Neuron (in vitro differentiated cells): Measurements from ENCODE around the gene MIEN1.
"Not testable (repeated sequence)": the region's sequence is repeated elsewhere in the genome, so short reads cannot be mapped to it uniquely, and the experiment has no call there.

Experiments
- H2AFZ ChIP-seq: one replicate; pipeline ENCODE4 v1.6.1; 2013; ENCODE audit warnings: low read depth, mild to moderate bottlenecking, inconsistent platforms, low read length, moderate library complexity
- H3K27me3 ChIP-seq: one replicate; pipeline ENCODE4 v1.6.1; 2013; ENCODE audit warnings: low read length; ENCODE audit not compliant: insufficient read depth
- H3K36me3 ChIP-seq: one replicate; pipeline ENCODE4 v1.6.1; 2013; ENCODE audit warnings: low read length; ENCODE audit not compliant: insufficient read depth
- H3K4me1 ChIP-seq: one replicate; pipeline ENCODE4 v1.6.1; 2013; ENCODE audit warnings: low read length; ENCODE audit not compliant: insufficient read depth
- H3K4me3 ChIP-seq: 2 replicates; pipeline ENCODE4 v1.5.1; 2013; ENCODE audit warnings: mild to moderate bottlenecking, low read length, moderate library complexity
- H3K9me3 ChIP-seq: one replicate; pipeline ENCODE4 v1.6.1; 2013; ENCODE audit warnings: low read length

The MIEN1 gene

GRCh38 chr17:39752241-39752881, 22.0 kb upstream of the MIEN1 start:
- H3K9me3 ChIP-seq: no peaks in the 10 kb centered on the region
- no peaks in the 10 kb centered on the region for H3K36me3 ChIP-seq
- H2AFZ ChIP-seq: no peak overlapping the region
- peaks cover 2% of the 10 kb centered on the region for H3K4me1 ChIP-seq
- H3K27me3 ChIP-seq: peaks cover 43% of the 10 kb centered on the region
- H3K4me3 ChIP-seq: no peak overlapping the region

GRCh38 chr17:39751637-39752036, 21.3 kb upstream of the MIEN1 start:
- Histone ChIP-seq H3K9me3 (no peaks in the 10 kb centered on the region), H3K27me3 (peaks cover 36% of the 10 kb centered on the region), H2AFZ (no peak overlapping the region), H3K36me3 (no peaks in the 10 kb centered on the region), H3K4me3 (no peak overlapping the region), H3K4me1 (peaks cover 2% of the 10 kb centered on the region)

GRCh38 chr17:39751016-39751543, 20.7 kb upstream of the MIEN1 start:
- Histone ChIP-seq H3K4me3 (no peak overlapping the region), H3K36me3 (no peaks in the 10 kb centered on the region), H2AFZ (no peak overlapping the region), H3K9me3 (no peaks in the 10 kb centered on the region), H3K4me1 (peaks cover 2% of the 10 kb centered on the region), H3K27me3 (peaks cover 30% of the 10 kb centered on the region)

- H3K27me3 ChIP-seq: peaks cover 26% of the 10 kb centered on the region
- H3K4me1 ChIP-seq: peaks cover 2% of the 10 kb centered on the region
- H3K9me3 ChIP-seq: no peaks in the 10 kb centered on the region
- H2AFZ ChIP-seq: no peak overlapping the region
- H3K36me3 ChIP-seq: no peaks in the 10 kb centered on the region
- H3K4me3 ChIP-seq: no peak overlapping the region
Observed at GRCh38 chr17:39750131-39751015, 20.0 kb upstream of the MIEN1 start.

- not testable (repeated sequence) for H3K4me1 ChIP-seq, H3K4me3 ChIP-seq, H2AFZ ChIP-seq, H3K36me3 ChIP-seq, H3K9me3 ChIP-seq
- peaks cover 37% of the 10 kb centered on the region for H3K27me3 ChIP-seq
Observed at GRCh38 chr17:39748444-39749034, 18.2 kb upstream of the MIEN1 start.

- Histone ChIP-seq H3K9me3 (no peaks in the 10 kb centered on the region), H3K4me1 (no peaks in the 10 kb centered on the region), H3K36me3 (no peaks in the 10 kb centered on the region), H3K27me3 (peaks cover 45% of the 10 kb centered on the region), H3K4me3 (no peak overlapping the region), H2AFZ (no peak overlapping the region)
Observed at GRCh38 chr17:39747745-39748144, 17.4 kb upstream of the MIEN1 start.

GRCh38 chr17:39746145-39746461, 15.8 kb upstream of the MIEN1 start:
- H2AFZ ChIP-seq: no peak overlapping the region
- H3K27me3 ChIP-seq: peaks cover 53% of the 10 kb centered on the region

GRCh38 chr17:39745335-39746144, 15.2 kb upstream of the MIEN1 start:
- Histone ChIP-seq H3K4me1 (no peaks in the 10 kb centered on the region), H3K4me3 (no peak overlapping the region), H2AFZ (no peak overlapping the region), H3K27me3 (peaks cover 54% of the 10 kb centered on the region), H3K36me3 (no peaks in the 10 kb centered on the region), H3K9me3 (no peaks in the 10 kb centered on the region)

More at GRCh38 chr17:39746145-39746461, 15.8 kb upstream of the MIEN1 start:
- Histone ChIP-seq H3K4me3 (no peak overlapping the region), H3K9me3 (no peaks in the 10 kb centered on the region), H3K4me1 (no peaks in the 10 kb centered on the region), H3K36me3 (no peaks in the 10 kb centered on the region)

- no peak overlapping the region for H3K4me3 ChIP-seq
- no peak overlapping the region for H2AFZ ChIP-seq
- H3K36me3 ChIP-seq: no peaks in the 10 kb centered on the region
- peaks cover 5% of the 10 kb centered on the region for H3K4me1 ChIP-seq
- no peaks in the 10 kb centered on the region for H3K9me3 ChIP-seq
- peaks cover 57% of the 10 kb centered on the region for H3K27me3 ChIP-seq
Observed at GRCh38 chr17:39744836-39745215, 14.5 kb upstream of the MIEN1 start.

- no peaks in the 10 kb centered on the region for H3K36me3 ChIP-seq
- no peaks in the 10 kb centered on the region for H3K9me3 ChIP-seq
- peaks cover 9% of the 10 kb centered on the region for H3K4me1 ChIP-seq
- H2AFZ ChIP-seq: no peak overlapping the region
- H3K27me3 ChIP-seq: peaks cover 63% of the 10 kb centered on the region
- no peak overlapping the region for H3K4me3 ChIP-seq
Observed at GRCh38 chr17:39744075-39744835, 13.9 kb upstream of the MIEN1 start.

- Histone ChIP-seq H3K4me1 (peaks cover 12% of the 10 kb centered on the region), H3K4me3 (no peak overlapping the region), H2AFZ (no peak overlapping the region), H3K27me3 (peaks cover 70% of the 10 kb centered on the region), H3K9me3 (no peaks in the 10 kb centered on the region), H3K36me3 (no peaks in the 10 kb centered on the region)
Observed at GRCh38 chr17:39742856-39743436, 12.6 kb upstream of the MIEN1 start.
